HG03175 (cell line): ENCODE results near the gene ABI1.

ENCODE experiments used
- ATAC-seq: cut with Tn5 transposase; IDR thresholded peaks from one replicate; pipeline ENCODE4 v1.9.1; 2021; ENCODE audit warnings: mild to moderate bottlenecking, moderate library complexity; ENCODE audit not compliant: unreplicated experiment

ABI1 gene

DNA sequence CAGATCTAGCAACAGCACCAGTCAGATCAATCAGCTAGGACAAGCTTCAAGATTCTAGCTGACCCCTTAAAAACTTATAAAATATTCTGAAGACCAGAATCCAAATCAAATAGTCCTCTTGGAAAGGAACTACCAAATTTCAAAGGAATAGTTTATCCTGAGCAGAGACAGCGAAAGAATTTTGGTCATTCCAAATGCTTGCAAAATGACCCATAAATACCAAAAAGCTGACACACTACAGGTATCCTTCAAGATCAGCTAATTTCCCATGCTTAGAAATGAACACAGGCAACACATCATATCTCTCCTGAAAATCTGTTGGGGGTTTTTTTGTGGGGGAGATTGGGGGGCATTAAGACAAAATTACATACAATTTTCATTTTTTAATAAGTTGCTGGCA lies 84.5 kb downstream of the ABI1 start:
- no peak for ATAC-seq

- ATAC-seq: no peak
Measured at GRCh38 chr10:26773633-26774032, 87.1 kb downstream of the ABI1 start.

- ATAC-seq: no peak
Measured at GRCh38 chr10:26770069-26770468, 90.7 kb downstream of the ABI1 start.

- no peak for ATAC-seq
Measured at GRCh38 chr10:26765549-26765948, 95.2 kb downstream of the ABI1 start.

DNA sequence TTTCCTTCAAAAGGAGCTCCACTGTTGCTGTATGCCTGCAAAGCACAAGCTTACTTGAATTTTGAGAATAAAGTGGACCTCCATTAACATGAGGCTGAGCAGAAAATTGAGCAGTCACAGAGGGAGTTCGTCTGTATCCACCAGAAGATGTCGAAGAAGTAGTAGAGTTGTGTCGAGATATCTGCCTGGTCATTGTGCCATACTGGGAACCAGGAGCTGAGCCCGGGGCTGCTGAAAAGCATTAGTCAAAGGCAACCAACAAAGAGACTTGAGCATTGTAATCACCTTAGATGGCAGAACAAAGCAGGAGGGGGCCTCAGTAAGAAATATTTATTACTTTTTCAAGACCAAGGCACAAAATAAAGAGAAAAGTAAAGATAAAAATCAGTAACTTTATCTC lies 101.8 kb downstream of the ABI1 start:
- ATAC-seq: no peak

DNA sequence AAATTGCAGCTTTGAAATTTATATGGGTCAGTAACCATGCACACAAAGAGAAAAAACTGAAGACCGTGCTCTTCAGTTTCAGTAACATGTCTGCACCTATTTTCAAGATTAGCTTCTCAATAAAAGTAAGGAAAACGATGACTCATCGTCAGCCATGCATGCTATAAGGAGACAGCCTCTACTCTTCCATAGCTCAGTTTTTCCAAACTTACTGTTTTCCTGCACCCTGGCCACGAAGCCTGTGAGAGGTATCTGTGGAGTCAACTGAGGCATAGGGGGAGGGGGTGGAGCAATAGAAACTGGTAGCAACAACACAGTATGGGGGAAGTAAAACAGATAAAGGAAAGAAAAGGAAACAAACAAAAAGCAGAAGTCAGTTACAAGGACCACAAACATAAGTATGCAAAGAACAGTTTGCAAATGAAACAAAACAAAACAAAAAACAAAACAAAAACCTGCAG lies 105.3 kb downstream of the ABI1 start:
- ATAC-seq: peak; percentile 94

GRCh38 chr10:26746061-26746460 lies 114.7 kb downstream of the ABI1 start:
- no peak for ATAC-seq

GRCh38 chr10:26743841-26744240 lies 116.9 kb downstream of the ABI1 start:
- no peak for ATAC-seq

DNA sequence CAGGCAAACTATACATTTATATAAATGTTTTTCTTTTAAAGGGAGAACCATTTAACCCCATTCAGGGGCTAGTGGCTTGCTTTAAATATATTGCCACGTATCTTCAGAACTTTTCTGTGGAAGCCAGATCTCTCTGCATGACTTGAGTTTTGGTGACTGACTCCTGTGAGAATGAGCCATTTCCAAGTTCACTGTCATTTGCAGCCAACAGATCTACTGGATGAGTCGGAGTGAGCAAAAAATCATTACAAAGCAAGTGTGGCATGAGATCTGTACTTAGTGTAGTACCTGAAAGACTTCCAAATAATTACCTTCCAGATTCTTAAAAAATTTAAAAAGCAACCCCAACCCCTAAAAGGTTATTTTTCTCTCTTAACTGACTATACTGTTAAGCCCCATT lies 117.7 kb downstream of the ABI1 start:
- no peak for ATAC-seq

DNA sequence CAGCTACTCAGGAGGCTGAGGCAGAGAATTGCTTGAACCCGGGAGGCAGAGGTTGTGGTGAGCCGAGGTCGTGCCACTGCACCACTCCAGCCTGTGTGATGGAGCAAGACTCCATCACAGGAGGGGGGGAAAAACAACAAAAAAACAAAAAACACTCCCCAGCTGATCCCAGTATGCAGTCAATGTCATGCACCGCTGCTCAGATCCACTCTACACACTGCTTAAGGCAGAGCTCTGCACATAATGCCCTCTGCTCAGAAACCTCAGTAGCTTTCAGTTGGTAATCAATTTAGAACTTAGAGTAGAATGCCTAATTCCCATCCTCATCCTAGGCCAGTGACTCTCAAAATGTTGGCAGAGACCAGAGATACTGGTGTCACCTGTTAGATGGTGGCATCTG lies 119.4 kb downstream of the ABI1 start:
- ATAC-seq: no peak

GRCh38 chr10:26739071-26739631 lies 121.6 kb downstream of the ABI1 start:
- ATAC-seq: peak; percentile 38

DNA sequence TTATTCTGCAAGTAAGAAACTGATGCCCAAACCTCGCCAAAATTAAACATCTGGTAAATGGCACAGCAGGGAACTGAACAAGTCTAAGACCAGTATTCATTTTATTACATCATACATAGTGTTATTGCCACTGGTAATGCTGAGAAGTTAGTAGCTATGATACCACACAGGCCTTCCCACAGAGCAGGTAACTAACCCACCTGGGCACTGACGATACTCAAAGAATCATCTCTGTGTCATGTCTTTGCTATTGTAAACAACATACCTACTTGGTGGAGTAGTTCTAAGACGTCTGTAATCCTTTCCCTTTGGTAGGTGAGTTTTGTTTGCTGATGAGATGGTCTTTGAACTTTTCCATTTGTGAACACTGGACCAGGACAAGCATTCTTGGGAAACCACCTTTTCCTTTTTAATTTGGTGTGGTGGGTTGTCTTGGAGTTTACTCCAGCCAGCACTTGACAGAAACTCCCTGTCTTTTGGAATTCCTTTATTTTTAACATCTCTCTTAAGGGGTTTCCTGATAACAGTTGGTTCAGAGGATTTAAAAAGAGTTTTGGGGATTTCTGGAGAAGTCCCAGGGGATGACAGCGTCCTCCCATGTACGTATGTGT lies 122.4 kb downstream of the ABI1 start:
- ATAC-seq: no peak

GRCh38 chr10:26737730-26738129 lies 123.0 kb downstream of the ABI1 start:
- peak; percentile 83 for ATAC-seq

GRCh38 chr10:26735435-26735834 lies 125.3 kb downstream of the ABI1 start:
- ATAC-seq: no peak

- no peak for ATAC-seq
Measured at GRCh38 chr10:26733750-26734568, 126.8 kb downstream of the ABI1 start.

GRCh38 chr10:26730552-26730951 lies 130.2 kb downstream of the ABI1 start:
- ATAC-seq: no peak

DNA sequence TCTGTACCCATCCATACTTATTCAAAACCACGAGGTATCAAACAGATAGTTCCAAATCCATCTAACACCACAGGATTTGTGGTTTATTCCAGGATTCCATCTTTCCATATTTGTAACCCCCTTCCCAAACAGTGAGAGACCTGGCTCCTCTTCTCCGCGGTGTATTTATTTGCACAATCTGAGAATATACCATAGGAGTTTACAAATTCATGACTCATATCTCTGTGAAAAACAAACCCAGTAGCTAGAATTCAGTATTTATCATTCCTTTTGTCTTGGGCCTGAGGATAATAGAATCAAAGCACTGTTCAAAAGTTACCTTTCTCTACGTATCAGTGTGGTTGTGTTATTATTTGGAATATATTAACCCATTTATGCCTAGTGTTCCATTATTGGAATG lies 131.4 kb downstream of the ABI1 start:
- no peak for ATAC-seq

- no peak for ATAC-seq
Measured at GRCh38 chr10:26728957-26729356, 131.8 kb downstream of the ABI1 start.

GRCh38 chr10:26727005-26727404 lies 133.8 kb downstream of the ABI1 start:
- no peak for ATAC-seq

DNA sequence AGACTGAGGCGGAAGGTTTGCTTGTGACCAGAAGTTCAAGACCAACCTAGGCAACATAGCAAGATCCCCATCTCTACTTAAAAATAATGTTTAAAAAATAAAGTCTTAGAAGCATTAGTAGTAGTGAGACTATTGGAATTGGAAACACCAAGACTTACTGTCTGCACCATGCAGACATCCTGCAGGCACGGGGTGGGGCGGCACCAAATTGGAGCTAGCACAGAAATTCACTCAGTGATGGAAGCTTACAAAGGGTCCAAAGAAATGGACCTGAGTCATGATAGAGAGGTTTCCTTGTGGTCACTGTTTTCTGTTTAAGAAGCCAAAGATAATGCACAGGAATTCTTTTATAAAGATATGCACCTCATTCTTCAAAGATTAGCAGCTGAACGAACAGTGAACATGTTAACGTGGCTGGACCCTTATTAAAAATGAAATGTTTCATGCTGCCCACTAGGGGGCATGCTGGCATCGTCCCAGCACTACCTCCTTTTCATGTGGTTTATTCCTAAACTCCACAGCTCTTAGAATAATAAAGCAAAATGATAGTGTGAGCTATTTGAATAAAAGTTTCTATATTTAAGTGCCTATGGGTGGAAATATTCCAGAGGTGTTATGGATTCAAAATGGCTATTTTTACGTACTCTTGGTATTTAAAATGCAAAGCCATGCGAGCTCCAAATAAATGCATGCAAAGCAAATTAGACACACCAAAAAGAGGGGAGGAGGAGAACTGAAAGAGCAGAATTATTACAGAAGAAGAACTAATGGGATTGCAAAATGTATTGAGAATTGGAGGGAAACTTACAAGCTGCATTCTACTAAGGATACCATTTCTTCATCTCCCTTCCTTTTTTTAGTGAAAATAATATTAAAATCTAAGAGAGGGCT lies 134.7 kb downstream of the ABI1 start:
- no peak for ATAC-seq

- no peak for ATAC-seq
Measured at GRCh38 chr10:26723016-26723415, 137.7 kb downstream of the ABI1 start.
